GM21576 (cell line): ENCODE measurements around the gene XIRP2.

Experiments
- ATAC-seq: cut with Tn5 transposase; IDR thresholded peaks from one replicate; pipeline ENCODE4 v1.9.1; 2021; ENCODE audit warnings: mild to moderate bottlenecking, moderate library complexity; ENCODE audit not compliant: unreplicated experiment

The XIRP2 gene, protein sequence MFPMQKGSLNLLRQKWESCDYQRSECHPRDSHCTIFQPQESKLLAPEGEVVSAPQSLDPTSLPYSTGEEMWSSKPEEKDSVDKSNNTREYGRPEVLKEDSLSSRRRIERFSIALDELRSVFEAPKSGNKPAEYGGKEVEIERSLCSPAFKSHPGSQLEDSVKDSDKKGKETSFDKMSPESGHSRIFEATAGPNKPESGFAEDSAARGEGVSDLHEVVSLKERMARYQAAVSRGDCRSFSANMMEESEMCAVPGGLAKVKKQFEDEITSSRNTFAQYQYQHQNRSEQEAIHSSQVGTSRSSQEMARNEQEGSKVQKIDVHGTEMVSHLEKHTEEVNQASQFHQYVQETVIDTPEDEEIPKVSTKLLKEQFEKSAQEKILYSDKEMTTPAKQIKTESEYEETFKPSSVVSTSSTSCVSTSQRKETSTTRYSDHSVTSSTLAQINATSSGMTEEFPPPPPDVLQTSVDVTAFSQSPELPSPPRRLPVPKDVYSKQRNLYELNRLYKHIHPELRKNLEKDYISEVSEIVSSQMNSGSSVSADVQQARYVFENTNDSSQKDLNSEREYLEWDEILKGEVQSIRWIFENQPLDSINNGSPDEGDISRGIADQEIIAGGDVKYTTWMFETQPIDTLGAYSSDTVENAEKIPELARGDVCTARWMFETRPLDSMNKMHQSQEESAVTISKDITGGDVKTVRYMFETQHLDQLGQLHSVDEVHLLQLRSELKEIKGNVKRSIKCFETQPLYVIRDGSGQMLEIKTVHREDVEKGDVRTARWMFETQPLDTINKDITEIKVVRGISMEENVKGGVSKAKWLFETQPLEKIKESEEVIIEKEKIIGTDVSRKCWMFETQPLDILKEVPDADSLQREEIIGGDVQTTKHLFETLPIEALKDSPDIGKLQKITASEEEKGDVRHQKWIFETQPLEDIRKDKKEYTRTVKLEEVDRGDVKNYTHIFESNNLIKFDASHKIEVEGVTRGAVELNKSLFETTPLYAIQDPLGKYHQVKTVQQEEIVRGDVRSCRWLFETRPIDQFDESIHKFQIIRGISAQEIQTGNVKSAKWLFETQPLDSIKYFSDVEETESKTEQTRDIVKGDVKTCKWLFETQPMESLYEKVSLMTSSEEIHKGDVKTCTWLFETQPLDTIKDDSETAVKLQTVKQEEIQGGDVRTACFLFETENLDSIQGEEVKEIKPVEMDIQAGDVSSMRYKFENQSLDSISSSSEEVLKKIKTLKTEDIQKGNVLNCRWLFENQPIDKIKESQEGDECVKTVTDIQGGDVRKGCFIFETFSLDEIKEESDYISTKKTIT (N-terminal part only)

DNA sequence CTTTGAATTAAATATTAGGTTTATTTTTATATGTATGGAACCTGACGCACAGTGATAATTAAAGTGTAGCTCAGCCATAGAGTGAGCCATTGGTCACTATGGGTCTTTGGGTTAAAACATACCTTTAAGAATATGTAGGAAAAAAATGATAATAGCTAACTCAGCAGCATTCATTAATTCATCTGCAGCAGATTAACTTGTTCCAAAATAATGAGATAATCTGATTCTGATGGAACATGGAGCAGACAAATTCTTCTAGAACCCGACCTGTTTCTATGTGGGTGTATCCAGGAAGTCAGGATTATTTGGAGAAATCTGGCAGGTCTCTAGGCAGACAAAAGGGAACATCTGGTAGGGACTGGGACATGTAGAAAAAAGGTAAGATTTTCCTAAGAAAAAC, at the start of gene XIRP2:
TSS of gene XIRP2 (plus strand) at position 301 of the 400 bp plus-strand sequence. CDS start 15,003 bp downstream, outside the sequence.
- ATAC-seq = no peak

DNA sequence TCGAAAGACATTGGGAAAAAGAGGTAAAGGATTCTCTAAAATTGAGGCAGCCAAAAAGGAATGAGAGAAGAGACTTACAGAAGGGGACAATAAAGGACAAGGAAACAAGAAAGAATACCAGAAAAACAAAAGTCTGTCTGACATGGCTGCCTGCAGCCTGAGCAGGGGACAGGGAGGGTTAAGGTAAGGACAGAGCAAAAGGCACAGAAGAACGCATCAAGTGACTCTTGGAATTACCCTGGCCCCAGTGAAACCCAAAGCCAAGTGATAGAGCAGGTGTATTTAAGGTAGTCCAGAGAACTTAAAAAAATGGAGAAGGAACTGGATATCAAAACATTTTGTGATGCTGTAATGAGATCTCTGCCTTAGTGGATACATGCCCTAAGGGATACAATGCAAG, 47.1 kb upstream of the XIRP2 start:
- no peak for ATAC-seq

DNA sequence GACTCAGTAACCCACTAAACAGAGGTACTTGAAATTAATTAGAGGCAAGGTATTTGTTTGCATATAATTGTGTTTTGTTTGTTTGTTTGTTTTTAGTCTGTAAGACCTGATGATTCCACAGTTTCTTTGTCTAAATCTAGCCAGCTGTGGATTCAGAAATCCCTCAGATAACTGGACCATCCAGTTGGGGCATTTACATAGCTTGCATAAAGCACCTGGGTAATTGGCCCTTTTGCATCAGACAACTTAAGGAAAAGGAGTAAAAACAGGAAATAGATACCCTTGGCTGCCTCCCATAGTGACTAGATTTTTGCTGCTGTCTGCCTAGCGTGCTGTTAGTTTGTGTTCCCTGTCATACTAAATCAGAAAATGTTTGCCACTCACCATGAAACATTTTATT, 46.6 kb upstream of the XIRP2 start:
- no peak for ATAC-seq

DNA sequence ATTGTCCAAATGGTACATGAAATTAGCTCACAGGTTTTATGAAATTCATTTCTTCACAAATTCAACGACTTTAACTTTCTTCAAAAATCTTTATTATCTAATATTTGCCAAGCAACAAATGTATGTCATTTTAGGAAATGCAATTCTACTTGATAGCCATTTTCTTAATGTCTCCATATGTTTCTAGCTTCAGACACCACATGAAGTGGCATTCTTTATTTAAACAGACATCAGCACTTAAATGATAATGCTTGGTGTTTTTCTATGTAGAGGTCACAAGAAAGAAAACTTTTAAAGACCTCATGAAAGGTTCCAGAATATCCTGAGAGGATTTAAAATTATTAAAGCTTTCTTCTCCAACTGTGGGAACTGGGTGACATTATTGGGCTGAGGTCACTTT, 44.2 kb upstream of the XIRP2 start:
- no peak for ATAC-seq

DNA sequence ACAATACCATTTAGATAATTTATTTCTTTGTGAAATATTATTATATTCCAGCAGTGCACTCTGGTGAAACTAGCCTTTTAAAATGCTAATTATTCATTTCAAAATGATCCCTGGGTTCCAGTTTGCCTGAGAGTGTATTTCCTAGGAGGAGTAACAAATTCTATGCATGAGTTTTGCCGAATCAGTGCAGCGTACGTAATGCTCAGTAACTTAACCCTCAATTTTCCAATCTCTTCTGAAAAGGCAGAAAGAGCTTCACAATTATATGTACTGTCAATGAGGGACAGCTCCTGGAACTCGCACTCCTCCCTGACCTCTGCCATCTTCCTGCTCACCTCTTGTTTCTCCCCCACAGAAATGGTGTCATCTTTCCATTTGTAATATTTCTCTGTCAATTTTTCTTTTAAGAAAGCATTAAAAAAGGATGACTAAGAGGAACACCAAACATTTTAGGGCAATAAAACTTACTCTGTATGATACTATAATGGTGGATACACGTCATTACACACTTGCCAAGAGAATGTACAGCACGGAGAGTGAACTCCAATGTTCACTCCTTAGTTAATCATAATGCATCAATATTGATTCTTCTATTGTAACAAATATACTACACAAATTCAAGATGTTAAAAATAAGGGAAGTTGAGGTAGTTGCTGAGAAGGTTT, 25.7 kb upstream of the XIRP2 start:
- ATAC-seq = no peak

DNA sequence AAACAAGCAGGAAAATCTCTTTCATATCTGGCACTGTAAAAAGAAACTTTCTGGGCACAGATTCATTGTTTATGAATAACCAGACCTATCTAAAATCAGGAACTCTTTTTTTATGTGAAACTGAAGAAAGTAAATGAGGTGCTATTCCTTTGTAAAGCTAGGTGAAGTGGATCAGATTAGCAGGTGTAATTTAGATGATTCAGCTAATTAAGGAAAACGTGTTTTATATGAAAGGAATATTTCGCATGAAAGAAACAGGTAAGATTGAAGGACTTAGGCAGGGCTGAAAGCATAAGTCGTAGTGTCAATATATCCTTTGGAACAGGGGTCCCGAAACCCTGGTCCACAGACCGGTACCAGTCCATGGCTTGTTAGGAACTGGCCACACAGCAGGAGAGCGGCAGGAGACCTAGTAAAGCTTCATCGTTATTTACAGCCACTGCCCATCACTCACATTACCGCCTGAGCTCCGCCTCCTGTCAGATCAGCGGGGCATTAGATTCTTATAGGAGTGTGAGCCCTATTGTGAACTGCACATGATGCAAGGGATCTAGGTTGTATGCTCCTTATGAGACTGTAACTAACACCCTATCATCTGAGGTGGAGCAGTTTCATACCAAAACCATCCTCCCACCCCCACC, 20.3 kb upstream of the XIRP2 start:
- no peak for ATAC-seq

DNA sequence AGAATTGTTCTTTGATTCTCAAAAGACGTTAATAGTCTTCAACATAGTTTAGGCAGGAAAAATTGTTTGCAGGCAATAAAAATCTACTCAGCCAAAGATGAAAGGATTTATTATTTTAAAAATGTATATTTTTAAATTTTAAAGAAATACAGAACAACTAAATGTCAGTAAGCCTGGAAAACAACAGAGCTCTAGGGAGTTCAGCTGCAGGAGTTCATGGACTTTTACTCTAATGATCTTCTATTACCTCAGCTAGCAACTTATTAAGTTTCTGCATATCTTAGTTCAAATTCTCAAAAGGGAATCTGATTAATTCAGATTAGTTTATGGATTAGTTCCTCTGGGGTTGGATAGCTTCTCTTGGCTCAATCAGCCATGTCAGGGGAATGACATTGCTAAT, 17.9 kb upstream of the XIRP2 start:
- ATAC-seq = no peak

DNA sequence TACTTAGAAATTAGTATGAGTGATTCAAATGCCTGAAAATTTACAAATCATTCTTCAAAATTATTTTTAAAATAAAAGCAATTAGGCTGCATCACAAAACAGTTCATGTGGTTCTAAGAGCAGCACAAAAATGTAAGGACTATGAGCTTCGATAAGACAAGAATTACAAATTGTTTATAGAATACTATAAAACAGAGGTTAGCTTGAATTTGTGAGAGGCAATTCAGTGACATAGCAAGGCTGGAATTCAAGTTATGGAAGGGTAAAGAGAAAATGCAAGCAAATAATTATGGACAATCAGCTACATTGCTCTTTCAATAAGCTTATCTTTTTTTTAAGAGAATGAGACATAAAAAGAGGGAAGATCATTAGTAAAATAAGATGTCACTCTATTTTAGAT, 7.1 kb upstream of the XIRP2 start:
- ATAC-seq = no peak

DNA sequence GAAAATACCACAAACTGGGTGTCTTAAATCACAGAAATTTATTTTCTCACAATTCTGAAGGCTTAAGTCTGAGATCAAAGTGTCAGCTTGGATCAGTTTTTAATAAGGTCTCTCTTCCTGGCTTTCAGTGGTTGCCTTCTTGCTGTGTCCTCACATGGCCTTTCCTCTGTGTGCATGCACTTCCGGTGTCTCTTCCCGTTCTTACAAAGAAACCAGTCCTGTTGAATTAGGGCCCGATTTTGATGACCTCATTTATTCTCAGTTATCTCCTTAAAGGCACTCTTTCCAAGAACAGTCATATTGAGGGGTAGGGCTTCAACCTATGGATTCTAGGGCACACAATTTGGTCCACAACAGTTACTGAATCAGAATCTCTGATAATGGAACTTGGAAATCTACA, 5.4 kb upstream of the XIRP2 start:
- ATAC-seq = no peak

DNA sequence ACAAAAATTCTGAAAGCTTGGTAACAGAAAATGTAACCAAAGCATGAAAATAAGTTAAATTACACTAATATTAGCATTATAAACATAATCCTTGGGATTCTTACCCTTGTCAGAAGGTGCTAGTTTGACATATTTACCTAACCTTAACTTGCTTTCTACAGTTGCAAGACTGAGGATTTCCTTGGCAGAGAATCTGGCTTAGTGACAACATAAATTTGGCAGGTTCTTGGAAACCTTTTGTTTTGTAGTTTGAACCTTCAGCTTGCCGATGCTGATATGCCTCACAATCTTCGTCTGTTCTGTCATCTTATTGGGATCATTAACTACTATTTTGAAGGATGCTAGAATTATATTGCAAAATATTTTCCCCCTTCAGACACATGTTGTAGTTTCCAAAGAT, 3.4 kb downstream of the XIRP2 start:
- ATAC-seq = no peak

DNA sequence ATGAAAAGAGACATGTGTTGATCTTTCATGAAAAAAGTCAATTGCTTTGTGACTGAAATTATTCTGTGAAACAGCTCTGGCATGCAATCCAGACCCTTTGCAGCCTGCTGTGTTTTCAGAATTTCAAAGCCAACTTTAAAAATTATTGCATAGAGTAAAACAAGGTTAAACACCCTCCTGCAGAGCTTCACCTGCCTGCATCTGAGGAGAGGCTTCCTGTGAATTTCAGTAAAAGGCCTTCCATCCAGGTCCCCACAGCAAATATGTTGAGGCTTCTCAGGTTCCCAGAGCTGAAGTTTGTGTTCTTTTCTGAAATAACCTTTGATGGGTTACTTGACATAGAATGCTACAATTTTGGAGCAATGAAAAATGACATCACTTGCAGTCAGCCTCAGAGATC, 4.1 kb downstream of the XIRP2 start:
- ATAC-seq = no peak

DNA sequence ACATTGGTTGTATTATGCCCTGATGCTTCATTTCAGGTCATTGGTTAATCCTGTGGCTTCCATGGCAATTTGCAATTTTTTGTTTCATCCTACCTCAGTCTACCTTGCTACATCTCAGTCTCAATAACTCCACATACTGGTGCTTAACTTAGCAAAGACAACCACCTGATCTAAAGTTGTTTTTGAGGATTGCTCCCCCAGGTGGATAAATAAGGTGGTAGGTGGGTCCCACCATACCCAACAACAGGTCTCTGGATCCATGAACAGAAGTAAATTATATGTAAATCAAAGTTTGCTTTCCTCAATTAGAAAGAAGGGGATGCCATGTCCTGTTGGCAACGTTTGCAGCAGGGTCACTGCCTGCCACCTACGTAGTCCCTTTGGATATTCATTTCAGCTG, 7.0 kb downstream of the XIRP2 start:
- no peak for ATAC-seq

DNA sequence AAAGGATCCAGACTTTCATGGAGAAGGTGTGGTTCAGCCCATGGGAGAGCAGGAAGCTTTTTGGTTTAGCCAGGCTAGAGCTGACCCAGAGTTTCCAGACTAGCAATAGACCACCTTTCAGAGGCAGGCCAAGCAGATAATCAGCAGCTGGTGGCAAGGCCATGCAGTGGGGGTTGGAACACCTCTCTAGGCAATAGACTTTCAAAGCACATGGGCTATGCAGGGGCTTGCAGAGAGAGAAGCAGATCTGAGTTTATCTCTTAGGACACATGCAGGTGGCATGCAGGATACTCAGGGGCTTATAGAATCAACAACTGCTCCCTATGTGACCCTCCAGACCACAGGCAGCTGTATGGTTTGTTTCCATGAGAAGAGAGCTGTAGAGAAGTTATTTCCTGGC, 9.4 kb downstream of the XIRP2 start:
- ATAC-seq = no peak

DNA sequence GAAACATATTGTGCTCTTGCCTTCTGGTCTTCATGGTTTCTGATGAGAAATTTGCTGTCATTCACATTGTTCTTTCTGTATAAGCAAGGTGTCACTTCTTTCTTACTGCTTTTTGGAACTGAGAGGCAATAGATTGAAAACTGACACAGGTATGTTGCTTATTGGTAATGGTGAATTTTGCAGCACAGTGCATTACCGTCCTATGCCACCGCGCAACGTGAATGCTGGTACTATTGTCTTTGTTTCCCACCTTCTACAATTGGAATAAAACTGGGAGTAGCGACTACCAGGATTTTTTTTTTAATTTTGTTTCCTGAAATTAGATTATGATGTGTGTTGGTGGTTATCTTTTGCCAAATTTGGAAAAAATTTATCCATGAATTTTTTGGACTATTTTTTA, 11.4 kb downstream of the XIRP2 start:
- ATAC-seq = no peak

DNA sequence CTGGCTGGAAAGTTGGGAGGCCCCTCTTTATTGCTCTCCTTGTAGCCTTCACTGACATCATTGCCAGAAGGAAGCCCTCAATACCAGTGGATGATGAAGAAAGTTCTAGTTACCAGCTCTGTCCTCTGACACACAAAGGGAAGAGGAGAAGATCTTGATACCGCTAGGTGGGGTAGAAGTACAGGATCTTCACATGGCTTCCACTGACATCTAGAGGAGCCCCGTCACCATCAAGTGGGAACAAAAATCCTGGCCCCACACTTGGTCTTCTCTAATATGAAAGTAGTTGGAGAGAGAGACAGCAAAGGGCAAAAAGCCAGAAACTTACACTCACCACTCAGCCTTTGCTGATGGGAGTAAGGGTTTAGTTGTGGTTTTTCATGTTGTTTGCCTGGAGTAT, 12.4 kb downstream of the XIRP2 start:
- ATAC-seq = no peak

DNA sequence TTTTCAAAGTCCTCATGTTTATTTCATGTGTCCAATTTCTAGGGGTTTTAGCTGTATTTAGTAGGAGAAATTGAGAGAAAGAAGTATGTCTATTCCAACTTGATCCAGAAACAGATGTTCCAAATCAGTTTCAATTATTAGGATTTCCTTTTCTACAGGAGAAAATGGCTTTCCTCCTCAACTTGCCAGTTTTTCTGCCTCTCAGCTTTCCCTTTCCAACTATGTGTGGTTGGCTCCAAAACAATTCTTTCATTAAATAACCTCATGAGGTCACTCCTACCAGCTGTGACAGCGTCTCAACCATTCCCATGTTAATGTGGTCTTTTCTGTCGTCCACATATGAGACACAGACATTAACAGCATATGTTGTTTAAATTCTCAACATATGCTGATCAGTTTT, 13.1 kb downstream of the XIRP2 start:
- ATAC-seq = no peak

DNA sequence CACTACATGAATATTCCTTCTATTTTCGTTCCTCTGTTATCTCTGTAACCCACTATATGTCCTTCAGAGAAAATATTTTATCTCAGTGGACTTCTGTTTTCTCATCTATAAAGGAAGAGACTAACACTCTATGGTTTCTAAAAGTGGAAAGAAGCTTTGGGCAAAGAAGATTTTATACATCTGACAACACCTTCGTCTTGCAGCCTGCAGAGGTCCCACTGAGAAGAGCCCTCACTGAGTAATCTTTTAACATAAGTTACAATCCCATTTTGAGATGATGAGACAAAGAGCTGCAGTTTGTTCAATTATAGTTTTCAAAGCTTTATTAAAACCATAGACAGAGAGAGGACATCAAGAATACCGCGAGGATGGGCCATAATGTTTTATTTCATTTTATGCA, 28.7 kb downstream of the XIRP2 start:
- ATAC-seq = no peak

DNA sequence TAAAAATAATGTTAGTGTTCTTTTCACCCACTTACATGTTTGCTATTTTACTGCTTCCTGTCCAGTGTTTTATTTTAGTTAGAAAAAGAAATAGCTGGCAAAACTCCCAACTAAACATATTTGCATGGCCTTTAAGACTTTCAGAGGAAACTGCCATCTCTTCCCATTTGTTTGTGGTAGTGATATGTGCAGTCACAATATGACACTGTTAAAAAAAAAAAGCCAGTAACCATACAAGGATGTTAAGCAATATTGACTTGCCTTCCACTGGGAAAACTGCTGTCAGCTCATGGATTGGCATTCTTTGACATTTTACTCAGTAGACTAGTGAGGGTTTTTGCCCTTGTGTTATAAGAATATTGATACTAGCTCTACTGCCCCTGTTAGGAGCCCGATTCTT, 29.1 kb downstream of the XIRP2 start:
- no peak for ATAC-seq

DNA sequence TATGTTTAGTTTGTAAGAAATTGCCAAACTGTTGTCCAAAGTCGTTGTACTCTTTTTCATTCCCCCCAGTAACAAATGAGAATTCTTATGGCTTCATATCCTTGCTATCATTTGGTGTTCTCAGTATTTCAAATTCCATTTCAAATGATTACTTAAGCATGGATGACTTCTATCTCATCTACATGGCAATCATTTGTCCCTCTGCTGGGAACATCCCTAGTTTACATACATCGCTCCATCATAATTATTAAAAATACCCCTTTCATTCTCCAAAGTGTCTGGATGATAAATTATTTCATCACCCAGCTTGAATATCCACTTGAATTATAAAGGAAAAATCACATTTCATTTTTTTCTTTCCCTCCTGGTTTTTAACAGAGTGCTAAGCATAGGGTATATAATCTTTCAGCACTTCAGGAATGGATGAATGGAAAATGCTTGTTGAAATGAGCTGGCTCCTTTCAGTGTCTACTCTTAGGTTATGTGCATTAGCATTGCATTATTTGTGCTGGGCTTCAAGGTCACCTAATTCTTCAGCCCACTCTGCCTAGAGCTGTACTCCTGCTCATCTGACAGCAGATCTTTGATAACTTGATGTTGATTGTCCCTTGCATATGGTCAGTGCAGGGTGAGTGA, 33.1 kb downstream of the XIRP2 start:
- ATAC-seq = no peak

DNA sequence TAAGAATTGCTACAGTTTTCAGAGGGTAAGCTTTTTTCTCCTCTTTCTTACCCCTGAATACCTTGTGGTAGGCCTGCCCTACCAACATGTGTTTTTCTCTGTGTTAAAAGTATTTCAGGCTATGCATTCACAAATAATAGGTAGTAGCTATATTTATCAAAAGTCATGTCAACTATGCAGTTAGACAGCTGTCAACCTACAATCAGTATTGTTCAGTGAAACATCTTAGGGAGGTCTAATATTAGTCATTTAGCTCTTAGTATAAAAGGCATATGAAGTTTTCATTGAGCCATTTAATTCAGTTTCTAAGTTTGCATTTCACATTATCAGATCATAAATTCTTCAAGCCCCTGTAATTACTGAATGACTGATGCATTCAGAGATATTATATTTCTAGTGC, 36.7 kb downstream of the XIRP2 start:
- no peak for ATAC-seq
